ENCODE measurements around the gene CEP112. TPM values are rescaled to one million over a fixed set of nuclear protein-coding genes. Genes with fewer than 3 reads are reported as not detected.

CEP112 gene
- total and polyA plus RNA-seq, 2 of the 13 experiments (the other 11 are each of a cell fraction or from before 2014, with no cell fraction given) = 1.2 to 3.4 TPM

- TF ChIP-seq SMAD9 (CRISPR knock-in tag; IDR thresholded peaks at IDR 0.05) (no peak), KMT2A (CRISPR knock-in tag; IDR thresholded peaks at IDR 0.05) (peak; percentile 56; the same call in 1 of the 2 replicates), RELA (CRISPR knock-in tag; IDR thresholded peaks at IDR 0.05) (peak; percentile 33; the same call in 1 of the 2 replicates), SNAPC2 (CRISPR knock-in tag; IDR thresholded peaks at IDR 0.05) (no peak), TMF1 (CRISPR knock-in tag; IDR thresholded peaks at IDR 0.05; ENCODE audit: low read depth) (no peak), ZFY (CRISPR knock-in tag; IDR thresholded peaks at IDR 0.05) (no peak), ATM (IDR thresholded peaks at IDR 0.05; ENCODE audit: borderline replicate concordance) (no peak), ZFAT (CRISPR knock-in tag; conservative IDR thresholded peaks at IDR 0.05) (no peak), SETDB1 (CRISPR knock-in tag; IDR thresholded peaks at IDR 0.05; ENCODE audit: borderline replicate concordance) (no peak), ZNF343 (CRISPR knock-in tag; IDR thresholded peaks at IDR 0.05) (no peak), ZNF713 (CRISPR knock-in tag; IDR thresholded peaks at IDR 0.05) (no peak), PCBP2 (optimal IDR thresholded peaks at IDR 0.05; ENCODE audit: low read depth, low read length, poor library complexity, severe bottlenecking) (no peak), HMGXB3 (CRISPR knock-in tag; IDR thresholded peaks at IDR 0.05; ENCODE audit: borderline replicate concordance) (no peak), ZBTB26 (CRISPR knock-in tag; IDR thresholded peaks at IDR 0.05; ENCODE audit: borderline replicate concordance) (0 out of 2 replicates have a peak, but pooled peaks have one; percentile 28), MLX (CRISPR knock-in tag; IDR thresholded peaks at IDR 0.05) (peak; percentile 70), MAFG (CRISPR knock-in tag; IDR thresholded peaks at IDR 0.05) (no peak), ZFP37 (CRISPR knock-in tag; IDR thresholded peaks at IDR 0.05; ENCODE audit: borderline replicate concordance) (no peak), MTERF4 (CRISPR knock-in tag; IDR thresholded peaks at IDR 0.05) (no peak)
- TF ChIP-seq, protein P1, sequence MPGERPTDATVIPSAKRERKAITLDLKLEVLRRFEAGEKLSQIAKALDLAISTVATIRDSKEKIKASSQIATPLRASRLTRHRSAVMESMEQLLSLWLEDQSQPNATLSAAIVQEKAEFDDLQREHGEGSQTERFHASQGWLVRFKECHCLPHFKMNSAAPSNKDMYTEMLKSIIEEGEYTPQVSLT (CRISPR knock-in tag; IDR thresholded peaks at IDR 0.05; ENCODE audit: borderline replicate concordance, low read depth) = no peak
- TF ChIP-seq, protein P2, sequence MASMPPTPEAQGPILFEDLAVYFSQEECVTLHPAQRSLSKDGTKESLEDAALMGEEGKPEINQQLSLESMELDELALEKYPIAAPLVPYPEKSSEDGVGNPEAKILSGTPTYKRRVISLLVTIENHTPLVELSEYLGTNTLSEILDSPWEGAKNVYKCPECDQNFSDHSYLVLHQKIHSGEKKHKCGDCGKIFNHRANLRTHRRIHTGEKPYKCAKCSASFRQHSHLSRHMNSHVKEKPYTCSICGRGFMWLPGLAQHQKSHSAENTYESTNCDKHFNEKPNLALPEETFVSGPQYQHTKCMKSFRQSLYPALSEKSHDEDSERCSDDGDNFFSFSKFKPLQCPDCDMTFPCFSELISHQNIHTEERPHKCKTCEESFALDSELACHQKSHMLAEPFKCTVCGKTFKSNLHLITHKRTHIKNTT (CRISPR knock-in tag; IDR thresholded peaks at IDR 0.05) = no peak
- TF ChIP-seq, protein P3, sequence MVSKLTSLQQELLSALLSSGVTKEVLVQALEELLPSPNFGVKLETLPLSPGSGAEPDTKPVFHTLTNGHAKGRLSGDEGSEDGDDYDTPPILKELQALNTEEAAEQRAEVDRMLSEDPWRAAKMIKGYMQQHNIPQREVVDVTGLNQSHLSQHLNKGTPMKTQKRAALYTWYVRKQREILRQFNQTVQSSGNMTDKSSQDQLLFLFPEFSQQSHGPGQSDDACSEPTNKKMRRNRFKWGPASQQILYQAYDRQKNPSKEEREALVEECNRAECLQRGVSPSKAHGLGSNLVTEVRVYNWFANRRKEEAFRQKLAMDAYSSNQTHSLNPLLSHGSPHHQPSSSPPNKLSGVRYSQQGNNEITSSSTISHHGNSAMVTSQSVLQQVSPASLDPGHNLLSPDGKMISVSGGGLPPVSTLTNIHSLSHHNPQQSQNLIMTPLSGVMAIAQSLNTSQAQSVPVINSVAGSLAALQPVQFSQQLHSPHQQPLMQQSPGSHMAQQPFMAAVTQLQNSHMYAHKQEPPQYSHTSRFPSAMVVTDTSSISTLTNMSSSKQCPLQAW (CRISPR knock-in tag; IDR thresholded peaks at IDR 0.05) = no peak
Observed at GRCh38 chr17:66200685-66201092, 8.8 kb upstream of the CEP112 start (continued).

All from HepG2 (cell line).